COR-L47 (cell line): ENCODE data around the gene SNRNP200.

Source experiments
- DNase-seq: peaks from one replicate; lab custom pipeline; 2025; lab: John Stamatoyannopoulos, UW

The SNRNP200 gene

DNA sequence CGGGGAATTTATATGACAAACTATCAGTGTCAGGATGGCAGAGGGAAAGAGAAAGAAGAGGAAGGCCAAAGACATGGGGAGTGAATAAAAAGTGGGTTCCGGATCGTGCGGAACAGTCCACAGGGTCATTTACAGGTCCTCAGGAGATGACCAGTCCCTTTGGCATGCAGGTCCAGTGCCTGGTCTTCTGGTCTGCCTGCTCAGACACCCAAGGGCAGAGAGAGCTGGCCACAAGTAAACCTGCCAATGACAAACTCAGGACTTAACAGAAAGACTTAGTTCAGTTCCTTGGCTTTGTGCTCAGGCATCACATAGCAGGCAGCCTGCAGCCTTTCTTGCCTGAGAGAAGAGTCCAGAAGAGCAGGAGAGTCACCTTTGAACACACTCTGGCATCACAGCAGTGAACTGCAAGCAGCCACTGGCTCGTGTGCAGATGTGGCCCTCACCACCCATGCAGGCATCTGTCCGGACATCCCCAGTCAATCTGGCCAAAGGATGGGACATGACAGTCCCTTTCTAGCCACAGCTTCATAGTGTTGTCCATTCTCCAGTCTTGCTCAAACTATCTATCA is 53.5 kb downstream of the SNRNP200 start:
- no peak for DNase-seq

DNA sequence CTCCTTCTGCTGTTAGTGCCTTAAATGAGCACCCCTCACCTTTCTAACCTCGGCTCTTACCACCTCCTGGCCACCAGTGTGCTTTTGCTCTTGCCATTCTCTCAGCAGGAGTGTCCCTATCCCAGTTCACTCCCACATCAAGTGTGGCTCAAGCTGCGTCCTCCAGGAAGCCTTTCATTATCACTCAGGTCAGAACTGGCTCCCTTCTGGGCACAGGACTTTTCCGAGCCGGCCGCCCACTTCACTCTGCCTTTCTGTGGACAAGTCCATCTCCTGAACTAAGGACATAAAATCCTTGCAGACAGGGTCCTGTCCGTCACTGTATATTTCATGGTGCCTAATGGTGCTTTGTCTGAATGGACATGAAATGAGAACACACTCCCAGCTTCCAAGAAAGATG is 55.2 kb downstream of the SNRNP200 start:
- no peak for DNase-seq

DNA sequence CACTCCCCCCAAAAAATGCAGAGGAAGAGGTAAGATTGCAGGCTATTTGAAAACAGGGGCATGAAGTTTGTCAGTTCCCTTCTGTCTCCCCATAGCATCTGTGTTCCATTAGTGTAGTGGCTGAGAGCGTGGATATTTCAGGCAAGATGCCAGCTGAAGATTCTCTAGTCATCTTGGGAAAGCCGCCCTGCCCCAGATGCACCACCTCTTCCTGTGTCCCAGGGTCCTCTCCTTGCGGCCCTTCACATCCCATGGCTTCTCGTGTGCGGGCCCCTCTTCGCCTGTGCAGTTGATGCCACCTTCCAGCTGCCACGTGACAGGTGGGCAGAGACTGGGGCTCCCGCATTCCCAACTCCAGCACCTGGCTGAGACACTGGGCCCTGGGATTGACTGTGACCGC is 55.7 kb downstream of the SNRNP200 start:
- DNase-seq, result no peak

DNA sequence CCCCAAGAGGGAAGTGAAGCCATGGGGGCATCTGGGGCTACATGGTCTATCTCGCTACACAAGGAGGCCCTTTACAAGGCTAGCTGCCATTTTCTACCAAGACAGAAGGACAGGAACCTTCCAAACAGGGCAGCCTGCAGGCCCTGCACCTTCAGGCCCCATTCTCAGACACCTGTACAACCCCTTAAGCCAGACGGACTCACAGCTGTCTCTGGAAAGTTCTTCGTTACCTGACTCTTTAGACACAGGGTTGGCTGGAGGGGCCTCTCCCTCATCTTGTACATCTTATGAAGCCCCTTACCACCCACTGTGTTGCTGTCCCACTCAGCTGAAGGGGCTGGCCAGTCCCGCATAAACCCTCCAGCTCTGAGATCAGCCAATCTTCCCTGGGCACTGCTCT is 56.7 kb downstream of the SNRNP200 start:
- DNase-seq, result no peak

DNA sequence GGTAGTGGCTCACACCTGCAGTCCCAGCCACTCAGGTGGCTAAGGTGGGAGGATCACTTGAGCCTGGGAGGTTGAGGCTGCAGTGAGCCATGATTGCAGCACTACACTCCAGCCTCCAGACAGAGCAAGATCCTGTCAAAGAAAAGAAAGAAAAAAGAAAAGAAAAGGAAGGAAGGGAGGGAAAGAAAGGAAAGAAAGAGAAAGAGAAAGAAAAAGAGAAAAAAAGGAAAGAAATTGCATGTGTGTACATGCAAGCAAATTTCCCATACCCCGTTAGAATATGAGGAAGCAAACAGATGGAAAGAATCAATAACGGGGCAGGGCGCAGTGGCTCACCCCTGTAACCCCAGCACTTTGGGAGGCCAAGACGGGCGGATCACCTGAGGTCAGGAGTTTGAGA is 57.5 kb downstream of the SNRNP200 start:
- DNase-seq, result no peak

DNA sequence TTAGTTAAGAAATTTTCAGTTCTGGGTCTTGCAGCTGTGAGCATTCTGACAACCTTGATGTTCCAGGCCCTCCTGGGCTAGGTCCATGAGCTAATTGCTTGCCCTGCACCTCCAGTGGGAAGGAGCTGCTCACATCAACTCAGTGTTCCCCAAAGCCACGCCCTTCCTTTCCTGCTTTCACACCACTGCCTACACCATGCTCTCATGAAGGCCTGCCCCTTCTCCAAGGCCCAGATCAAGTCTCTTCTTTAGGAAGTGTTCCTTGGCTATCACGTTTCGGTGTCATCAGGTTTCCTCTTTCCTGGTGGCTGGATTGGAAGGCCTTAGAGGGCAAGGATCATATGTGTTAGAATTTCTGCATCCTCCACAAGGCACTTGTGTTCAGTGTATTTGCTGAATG is 58.3 kb downstream of the SNRNP200 start:
- no peak for DNase-seq

DNA sequence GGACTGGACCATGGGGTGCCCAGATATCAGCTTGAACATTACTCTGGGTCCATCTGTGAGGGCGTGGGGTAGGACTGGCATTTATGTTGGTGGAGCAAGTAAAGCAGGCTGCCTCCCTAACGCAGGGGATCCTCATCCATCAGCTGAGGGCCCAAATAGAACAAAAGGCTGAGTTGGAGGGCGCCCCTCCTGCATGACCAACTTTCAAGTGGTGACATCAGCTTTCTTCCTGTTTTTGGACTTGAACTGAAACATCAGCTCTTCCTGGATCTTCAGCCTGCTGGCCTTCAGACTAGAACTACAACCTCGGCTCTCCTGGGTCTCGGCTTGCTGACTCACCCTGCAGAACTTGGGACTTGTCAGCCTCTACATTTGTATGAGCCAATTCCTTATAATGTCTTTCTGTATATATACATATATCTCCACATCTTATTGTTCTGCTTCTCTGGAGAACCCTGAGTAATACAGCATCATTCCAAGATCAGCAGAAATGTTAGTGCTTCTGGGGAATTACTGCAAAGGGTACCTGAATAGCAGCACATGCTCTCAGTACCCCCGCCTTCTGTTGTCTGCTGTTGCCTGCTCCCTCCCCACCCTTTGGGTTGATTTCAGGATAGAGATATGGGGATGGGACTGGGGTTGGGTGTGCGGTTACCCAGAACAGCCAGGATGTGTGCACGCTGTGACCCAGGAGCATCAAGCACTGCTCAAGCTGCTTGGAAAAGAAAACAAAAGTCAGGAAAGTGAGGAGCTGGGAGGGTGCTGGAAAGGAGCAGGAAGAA is 59.5 kb downstream of the SNRNP200 start:
- DNase-seq, result no peak

DNA sequence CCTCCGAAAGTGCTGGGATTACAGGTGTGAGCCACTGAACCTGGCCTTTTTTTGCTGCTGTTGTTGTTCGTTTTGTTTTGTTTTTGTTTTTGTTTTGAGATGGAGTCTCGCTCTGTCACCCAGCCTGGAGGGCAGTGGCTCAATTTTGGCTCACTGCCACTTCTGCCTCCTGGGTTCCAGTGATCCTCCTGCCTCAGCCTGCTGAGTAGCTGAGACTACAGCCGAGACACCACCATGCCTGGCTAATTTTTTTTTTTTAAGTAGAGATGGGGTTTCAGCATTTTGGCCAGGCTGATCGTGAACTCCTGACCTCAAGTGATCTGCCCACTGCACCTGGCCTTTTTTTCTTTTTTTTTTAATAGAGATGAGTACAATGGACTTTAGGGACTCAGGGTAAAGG is 61.5 kb downstream of the SNRNP200 start:
- DNase-seq, result no peak

DNA sequence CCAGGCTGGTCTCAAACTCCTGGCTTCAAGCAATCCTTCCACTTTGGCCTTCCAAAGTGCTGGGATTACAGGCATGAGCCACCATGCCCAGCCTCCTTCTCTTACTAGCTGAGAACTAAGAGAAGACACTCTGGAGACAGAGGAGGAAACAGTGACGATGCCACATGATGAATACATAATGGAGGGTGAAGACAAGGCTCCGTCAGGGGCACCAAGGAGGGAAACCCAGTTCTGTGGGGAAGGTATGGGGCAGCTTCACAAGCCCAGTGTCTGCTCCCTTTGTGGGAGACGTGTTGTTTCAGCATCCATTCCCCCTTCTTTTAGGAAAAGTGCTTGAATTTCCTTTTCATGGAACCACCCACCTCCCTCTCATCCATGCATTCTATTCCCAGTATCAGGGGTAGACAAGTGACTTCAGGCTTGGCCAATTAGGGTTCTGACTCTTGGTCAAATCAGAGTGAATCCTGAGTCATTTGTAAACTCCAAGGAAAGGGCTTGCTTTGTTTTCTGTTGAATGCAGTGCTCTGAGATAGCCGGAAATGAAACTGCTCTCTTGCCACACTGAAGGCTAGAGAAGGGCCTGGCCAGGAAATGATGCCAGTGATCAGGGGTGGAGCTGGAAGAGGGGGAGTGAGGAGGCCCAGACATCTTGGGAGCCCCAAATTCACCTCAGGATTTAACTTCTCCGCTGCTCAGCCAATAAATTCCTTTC is 63.3 kb downstream of the SNRNP200 start:
- no peak for DNase-seq

DNA sequence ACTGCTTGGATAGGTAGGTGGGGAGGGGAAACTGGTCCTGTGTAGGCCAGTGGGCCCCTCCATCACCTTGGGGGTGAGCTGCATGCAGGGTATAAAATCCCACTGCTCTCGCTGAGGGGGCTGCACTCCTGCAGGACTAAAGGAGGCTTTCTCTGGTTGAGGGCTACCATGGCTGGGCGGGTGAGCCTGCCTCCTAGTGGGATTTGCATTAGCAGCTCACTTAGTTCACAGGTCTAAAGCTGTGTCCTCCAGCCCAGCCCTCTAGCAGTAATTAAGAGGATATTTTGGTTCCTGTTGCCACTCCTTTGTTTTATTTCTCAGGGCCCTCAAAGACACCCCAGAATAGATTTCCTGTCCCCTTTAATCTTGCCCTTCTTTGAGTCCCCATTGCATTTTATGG is 64.1 kb downstream of the SNRNP200 start:
- DNase-seq, result no peak

DNA sequence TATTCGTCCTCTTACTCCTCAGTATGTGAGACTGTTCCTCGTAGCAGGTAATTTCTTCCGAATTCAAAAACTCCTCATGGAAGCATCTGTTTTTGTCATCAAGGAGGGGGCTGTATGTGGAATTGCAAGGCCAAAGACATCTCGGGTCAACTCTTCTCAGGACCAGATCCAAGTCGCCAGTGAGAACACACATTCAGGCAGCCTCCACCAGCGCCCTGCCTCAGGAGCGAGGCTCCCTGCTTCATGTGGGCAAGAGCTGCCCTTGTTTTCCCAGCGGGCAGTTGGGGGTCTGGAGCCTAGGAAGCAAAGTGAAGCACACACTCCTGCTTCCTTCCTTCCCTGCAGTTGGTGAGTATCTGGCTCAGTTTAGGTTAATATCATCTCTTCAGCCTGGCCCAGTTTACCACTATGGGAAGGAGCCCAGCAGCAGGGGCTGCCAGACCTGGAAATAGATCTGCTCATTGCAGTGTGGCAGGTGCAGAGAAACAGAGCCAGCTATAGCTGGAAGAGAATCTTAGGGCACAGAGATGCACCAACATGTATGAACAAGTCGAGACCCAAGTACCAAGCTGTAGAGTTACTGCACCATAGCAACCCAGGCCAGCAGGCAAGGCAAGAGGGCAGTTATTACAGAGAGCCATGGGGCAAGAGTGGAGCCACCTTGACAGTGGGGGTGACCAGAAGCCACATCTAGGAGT is 64.9 kb downstream of the SNRNP200 start:
- DNase-seq, result no peak

DNA sequence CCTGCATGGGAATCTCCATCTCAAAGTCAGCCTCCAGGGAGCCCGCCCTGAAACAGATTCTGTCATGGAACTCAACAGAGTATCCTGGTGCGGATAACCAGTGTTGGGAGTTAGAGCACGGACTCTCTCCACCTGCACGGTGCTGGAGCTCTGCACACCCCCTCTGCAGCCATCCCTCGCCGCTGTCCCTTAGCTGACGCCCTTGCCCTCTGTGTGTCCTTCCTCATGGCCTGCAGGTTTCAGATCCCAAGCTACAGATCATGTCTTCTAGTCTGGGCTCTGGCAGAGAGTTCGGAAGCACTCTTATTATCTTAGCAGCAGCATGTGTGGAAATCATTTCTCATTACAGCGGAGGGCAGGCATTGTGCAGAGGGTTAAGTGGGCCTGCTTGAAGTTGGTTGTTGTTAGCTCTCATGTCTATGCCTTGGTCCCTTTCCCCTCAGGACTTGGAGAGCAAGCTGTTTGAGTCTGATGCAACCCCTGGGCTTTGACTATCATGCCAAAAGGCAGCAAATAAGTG is 65.5 kb downstream of the SNRNP200 start:
- no peak for DNase-seq

DNA sequence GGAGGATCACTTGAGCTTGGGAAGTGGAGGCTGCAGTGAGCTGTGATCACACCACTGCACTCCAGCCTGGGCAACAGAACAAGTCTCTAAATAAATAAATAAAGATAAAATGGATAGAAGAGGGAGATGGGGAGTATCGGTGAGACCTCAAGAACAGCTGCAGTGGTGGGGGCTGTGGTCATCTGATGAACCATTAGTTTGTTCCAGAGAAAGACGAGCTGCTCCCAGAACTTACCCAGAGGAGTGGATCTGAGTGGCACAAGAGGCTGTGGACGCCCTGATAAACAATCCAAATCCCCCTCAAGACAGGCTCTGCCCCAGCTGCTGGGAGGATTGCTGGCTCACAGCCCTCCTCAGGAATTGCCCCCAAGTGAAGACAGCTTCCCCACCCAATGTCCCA is 66.3 kb downstream of the SNRNP200 start:
- no peak for DNase-seq

DNA sequence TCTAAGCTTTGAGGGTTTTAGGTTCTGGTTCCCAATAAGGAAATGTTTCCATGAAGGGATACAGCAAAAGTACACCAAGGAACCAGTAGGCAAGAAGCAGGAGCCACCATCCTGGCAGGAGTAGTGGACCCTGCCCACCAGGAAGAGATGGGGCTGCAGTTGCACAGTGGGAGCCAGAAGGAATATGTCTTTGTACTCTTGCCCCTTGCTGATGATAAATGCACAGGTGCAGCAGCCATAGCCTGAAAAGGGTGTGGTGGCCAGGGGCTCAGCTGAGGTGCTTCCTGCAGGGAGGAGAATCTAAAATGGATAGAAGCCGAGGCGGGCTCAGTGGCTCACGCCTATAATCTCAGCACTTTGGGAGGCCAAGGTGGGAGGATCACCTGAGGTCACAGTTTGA is 67.1 kb downstream of the SNRNP200 start:
- DNase-seq, result no peak

DNA sequence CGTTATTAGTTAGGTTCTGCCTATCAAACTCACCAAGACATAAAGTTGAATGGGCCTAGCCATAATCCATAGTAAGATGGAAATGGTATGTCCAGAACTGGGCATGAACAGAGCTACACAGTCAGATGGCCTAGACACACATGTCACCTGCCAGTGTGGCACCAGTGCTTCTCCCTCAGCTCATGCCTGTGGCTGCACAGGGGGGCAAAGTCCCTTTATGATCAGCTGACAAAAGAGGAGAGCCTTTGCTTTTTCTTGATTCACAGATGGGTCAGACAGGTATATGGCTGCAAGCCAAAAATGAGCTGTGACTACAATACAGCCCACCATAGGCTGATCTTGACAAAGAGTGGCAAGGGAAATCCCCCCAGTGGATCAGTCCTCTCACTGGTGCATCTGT is 68.5 kb downstream of the SNRNP200 start:
- DNase-seq, result no peak

DNA sequence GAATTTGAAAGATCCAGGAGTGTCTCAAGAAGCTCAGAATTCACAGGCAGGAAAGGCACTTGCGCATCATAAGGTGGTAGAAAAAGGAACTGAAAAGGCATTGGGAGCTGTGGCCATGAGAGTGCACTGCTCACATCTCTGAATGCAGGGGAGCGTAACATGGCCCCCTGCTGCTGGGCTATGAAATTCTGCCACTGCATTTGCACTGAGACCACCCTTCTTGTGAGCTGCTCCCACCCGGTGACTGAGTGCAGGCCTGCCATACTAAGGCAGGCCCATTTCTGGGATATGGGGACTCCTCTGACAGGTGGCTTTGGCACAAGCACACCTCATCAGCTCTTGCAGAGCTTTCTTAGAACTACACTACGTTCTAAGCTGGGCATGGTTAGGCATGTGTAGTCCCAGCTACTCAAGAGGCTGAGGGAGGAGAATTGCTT is 71.4 kb downstream of the SNRNP200 start:
- no peak for DNase-seq

DNA sequence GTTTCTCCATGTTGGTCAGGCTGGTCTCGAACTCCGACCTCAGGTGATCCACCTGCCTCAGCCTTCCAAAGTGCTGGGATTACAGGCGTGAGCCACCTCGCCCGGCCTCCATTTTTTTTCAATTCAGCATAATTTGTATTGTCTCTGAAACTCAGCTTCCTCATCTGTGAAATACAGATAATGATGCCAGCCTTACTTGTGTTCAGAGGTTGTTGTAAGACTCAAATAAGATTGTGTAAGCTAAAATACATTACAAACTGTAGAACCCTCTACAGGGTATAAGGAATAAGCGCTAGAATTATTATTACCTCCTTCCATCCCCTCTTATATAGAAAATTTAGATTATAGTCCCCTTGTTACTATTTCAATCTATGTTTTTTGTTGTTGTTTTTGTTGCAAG is 71.9 kb downstream of the SNRNP200 start:
- DNase-seq, result no peak

DNA sequence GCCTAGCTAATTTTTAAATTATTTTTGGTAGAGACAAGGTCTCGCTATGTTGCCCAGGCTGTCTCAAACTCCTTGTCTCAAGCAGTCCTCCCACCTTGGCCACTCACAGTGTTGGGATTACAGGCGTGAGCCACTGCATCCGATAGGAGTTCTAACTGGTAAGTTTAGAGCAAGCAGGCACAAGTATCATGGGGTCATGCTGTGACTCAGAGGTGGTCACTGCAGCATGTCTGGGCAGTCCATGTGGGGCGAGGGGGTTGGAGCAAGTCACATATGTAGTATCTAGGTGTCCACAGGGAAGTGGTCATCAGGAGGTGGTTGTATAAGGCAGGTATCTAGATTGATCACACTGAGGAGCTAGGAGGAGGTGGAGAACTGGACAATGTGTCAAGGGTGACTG is 74.0 kb downstream of the SNRNP200 start:
- DNase-seq, result no peak

DNA sequence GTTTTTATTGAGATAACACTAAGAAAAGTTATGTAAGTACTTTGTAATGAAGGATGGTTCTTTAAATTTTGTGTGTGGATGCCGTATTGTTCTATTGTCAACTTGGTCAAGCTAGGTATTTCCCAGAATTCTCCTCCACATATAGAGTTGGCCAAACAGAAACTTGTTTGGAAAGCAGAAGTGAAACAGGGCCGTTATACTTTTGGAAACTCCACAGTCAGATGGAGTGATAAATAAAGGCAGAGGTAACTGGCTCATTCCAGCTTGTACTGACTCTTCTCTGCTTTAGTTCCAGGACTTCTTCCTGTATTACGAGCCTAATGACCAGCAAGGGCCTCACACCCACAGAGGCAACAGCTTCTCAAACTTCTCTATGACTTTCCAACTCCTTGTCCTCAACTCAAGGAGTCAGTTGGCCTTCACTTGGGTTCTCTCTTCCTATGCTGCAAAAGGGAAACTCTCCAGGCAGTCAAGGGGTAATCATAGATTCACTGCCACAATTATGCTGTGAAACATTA is 80.3 kb downstream of the SNRNP200 start:
- DNase-seq, result no peak
